HS-5 (cell line): ENCODE data around the gene HTATIP2.
A peak's percentile ranks its signal among the peaks of the same experiment; 100 is the strongest.
"Not testable (repeated sequence)": the region's sequence is repeated elsewhere in the genome, so short reads cannot be mapped to it uniquely, and the experiment has no call there.

Experiments
- DNase-seq: peaks from one replicate; pipeline ENCODE4 v3.0.0-alpha.2; 2012; ENCODE audit warnings: low read depth

HTATIP2 gene

DNA sequence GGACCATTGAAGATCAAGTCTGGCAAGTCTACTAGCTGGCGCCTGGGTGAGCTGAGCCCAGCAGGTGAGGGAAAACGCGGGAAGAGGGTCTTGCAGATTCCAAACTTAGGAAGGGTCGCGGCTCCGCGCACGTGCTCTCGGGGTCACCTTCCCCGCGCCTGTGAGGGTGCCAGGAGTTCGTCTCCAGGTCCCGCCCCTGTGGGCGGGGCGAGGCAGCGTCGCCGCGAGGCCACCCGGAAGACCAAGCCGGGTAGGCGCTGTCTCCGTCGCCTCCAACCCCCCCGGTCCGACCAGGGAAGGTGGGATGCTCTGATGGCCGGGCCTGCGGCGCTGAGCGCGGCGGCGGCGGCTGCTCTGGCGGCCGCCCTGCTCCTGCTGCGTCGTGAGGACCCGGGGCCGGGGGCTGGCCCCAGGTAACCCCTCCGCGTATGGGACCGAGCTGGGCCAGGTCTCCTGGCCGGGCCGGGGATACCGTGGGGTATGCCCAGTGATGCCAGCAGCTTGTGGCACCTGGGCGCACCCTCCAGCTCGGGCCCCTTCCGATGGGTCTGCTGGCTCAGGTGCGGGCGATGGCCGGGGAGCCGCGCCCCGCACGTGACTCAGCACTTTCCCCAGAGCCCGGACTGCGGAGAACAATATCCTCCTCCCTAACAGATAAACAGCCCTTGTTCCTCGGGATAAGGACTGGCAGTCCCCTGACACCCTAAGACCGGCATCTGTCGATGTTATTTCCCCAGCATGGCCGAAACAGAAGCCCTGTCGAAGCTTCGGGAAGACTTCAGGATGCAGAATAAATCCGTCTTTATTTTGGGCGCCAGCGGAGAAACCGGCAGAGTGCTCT lies at the start of gene HTATIP2:
HTATIP2 (plus strand) TSS at position 215 of the 841 bp plus-strand sequence; CDS start at position 739, 524 bp downstream.
- DNase-seq, result no peak

DNA sequence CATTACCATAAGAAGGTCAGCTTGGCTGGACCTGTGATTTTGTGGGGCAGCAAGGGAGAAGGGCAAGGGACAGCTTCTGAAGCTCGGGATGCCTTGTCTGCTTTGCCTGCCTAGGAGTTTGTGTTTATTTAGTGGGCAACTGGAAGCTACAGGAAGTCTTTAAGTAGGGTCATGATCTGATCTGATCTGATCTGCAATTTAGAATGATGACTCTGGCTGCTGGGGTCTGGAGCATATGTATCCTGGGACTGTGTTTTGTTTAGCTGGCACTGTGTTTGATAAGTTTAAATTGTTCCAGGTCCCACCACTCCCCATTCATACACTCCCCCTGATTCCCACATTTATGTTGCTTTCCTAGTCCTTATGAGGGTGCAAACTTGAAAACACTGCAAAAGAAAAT lies 47.7 kb upstream of the HTATIP2 start:
- no peak for DNase-seq

GRCh38 chr11:20321177-20321576 lies 42.3 kb upstream of the HTATIP2 start:
- no peak for DNase-seq

DNA sequence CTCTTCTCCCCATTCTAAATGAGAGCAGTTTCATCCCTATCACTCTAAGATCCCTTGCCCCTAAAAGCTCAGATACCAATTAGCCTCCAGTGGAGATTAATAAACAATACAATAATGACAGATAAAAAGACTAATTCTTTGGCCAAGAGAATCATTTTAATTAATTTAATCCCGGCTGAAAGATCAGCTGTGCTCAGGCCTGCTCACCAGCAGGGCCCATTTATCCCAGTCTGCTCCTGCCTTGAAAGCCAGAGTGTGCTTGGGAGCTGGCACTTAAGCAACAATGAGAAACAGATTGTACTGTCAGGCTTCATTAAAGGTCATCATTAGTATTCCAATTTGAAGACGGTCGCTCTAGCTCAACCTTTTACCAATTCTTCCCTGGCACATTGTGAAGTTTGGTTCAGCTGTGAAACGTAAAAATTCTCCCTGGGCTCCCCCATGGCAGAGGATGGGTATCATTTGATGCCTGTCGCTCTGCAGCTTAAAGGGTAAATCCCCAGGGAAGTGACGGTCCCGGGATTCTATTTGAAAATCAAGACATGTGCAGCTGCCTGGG lies 36.1 kb upstream of the HTATIP2 start:
- DNase-seq, result no peak

- DNase-seq, result no peak
Measured at GRCh38 chr11:20336056-20336455, 27.5 kb upstream of the HTATIP2 start.

DNA sequence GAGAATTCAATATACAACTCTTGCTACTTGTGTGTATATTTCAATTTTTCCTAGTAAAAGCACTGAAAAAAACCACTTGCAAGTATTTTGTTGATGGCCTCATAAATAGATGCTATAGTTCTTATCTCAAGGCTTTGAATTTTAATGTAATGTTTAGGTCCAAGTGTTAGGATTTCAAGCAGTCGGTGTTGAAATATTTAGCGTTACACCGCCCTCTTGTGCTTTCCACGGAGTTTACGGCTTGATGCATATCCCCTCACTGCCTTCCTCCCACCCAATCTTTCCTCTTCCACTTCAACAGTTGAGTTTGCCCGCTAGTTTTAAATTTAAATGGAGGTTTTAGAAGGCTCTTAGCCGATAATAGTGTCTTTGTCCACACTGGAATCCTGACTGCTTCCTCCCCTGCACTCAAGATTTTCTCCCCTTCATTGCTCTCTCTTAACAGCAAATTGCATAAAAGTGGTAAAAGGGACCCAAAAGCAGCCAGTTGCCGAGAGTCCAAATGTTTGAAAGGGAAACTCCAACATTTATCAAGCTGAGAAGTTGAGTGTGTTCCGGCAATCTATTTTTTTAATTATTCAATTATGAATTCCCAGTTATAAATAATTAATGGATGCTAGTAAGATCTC lies 25.9 kb upstream of the HTATIP2 start:
- DNase-seq, result no peak

DNA sequence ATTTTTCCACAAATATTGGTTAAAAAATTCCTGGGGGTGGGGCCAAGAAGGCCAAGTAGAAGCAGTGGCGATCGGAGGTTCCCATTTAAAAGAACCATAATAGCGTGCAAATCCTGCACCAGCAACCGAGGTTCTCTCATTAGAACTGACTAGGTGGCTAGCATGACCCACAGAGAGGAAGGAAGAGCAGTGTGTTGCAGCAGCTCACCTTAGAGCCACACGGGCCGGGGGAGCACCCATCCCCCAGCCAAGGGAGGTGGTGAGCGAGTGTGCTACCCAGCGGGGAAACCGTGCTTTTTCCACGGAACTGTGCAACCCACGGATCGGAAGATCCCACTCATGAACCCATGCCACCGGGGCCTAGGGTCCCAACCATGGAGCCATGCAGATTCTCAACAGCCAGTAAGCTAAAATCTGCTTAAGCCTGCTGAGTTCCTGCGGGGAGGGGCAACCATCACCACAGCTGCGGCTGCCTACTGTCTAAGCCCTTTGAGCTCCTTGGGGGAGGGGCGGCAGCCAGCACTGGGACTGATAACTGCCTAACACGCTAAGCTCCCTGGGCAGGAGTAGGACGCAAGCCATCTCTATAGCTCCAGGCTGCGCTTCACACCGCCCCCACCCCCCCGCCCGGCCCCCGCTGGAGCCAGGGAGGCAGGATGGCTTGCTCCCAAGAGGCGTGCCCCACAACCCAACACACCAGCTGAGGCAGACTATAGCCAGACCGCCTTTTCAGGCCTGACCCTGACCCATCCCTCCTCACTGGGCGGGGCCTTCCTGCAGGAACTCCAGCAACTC lies 21.0 kb upstream of the HTATIP2 start:
- no peak for DNase-seq

- DNase-seq, result no peak
Measured at GRCh38 chr11:20351136-20351535, 12.4 kb upstream of the HTATIP2 start.

DNA sequence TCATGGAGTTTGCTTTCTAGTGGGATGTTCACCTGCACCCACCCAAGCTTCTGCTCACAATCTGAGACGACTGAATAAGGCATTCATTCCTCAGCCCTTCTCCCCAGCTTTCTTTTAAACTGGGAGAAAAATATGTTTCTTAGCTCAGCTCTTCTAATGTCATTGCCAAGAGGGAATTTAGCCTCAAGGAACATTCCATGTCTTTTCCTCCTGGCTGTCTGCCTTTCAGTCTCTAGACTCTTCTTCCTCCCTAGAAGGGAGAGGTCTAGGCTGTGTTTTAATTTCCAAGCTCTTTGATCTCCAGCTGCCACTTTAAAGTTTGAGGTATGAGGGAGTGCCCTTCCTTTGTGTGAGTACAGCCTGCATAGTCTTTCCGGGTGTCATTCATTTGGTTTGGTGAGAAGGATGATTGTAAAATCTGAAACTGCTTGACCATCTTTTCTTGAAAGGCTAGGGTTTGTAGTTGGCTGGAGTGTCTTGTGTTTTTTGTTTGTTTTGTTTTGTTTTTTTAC lies 11.7 kb upstream of the HTATIP2 start:
- no peak for DNase-seq

GRCh38 chr11:20353829-20354434 lies 9.6 kb upstream of the HTATIP2 start:
- no peak for DNase-seq

- no peak for DNase-seq
Measured at GRCh38 chr11:20355221-20356219, 8.0 kb upstream of the HTATIP2 start.

DNA sequence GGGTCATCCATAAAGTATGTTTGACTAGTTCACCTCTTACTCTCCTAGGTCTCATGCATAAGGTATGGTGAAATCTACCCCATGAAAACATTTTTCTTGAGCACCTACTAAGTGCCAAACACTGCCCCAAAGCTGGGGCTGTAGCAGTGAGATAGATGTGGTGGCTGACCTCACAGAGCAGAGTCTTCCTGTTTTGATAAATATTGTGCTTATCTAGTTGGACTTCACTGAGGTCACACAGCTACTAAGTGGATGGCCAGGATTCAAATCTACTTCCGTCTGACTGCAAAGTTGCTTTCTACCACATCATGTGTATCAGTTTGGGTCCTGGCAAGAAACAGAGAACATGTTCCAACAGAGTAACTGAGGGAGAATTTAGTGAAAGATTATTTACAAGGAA lies 6.4 kb upstream of the HTATIP2 start:
- no peak for DNase-seq

GRCh38 chr11:20360650-20361049 lies 2.9 kb upstream of the HTATIP2 start:
- no peak for DNase-seq

- DNase-seq, result no peak
Measured at GRCh38 chr11:20362481-20362880, 1.0 kb upstream of the HTATIP2 start.

DNA sequence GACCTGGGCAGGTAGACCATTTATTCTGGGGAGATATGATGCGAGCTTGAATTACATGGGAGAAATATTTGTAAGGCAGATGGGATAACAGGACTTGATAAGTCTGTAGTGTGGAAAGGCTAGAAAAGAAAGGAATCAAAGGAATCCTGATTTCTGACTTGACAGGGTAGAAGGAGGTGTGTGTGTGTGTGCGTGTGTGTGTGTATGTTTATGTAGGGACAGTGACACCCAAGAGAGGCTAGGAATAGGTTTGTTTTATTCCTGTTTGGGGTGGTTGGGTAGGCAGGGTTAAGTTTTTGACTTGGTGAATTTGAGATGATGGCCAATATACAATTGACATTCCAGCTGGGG lies 390 bp upstream of the HTATIP2 start:
- no peak for DNase-seq

DNA sequence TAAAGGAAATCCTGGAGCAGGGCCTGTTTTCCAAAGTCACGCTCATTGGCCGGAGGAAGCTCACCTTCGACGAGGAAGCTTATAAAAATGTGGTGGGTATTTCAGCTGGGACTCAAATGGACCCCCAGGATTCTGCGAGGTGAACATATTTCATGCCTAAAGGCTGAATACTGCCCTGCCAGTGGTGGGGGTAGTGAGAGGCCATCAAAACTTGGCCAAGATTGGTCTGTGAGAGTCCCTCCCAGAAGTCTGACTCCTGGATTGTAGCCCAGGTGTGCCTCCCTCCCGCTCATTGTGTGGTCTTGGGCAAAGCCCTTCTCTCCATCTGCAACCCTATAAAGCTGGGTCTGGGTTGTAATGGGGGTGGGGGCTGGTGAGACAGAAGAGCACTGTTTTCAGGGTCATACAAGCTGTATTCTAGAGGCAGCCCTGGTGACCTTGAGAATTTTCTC lies 853 bp downstream of the HTATIP2 start:
- DNase-seq, result no peak

- DNase-seq, result not testable (repeated sequence)
Measured at GRCh38 chr11:20365465-20365864, 2.0 kb downstream of the HTATIP2 start.

DNA sequence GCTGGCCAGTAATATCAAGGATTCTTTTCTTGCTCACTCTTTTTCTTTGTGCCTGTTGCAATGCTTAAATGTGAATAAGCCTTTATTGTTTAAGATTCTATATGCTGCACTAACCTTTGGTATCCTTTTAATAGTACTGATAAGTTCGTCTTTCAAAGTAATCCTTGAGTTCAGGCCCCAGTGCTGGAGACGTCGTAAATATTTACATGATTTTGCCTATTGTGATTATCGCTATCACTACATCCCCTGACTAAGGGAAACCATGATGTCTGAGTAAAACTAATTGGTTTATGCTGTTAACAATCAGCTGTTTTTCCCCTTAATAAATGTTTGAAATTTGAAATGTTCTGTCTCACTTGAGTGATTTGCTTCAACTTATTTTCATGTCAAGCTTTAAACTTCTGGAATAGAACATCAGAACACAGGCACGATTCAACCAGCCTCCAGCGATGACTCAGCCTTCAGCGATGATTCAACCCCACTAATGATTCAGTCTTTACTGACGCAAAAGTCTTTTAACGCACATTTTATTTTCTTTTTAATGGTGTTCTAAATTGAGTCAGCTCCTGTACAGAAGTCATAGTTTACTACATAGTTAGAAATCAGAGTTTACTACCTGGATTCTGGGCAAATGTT lies 3.9 kb downstream of the HTATIP2 start:
- DNase-seq, result peak; percentile 84

- DNase-seq, result no peak
Measured at GRCh38 chr11:20368438-20368837, 4.9 kb downstream of the HTATIP2 start.

GRCh38 chr11:20369826-20370225 lies 6.3 kb downstream of the HTATIP2 start:
- no peak for DNase-seq
